HepG2 (cell line): Measurements from ENCODE around the gene PTPRF. TPM values are rescaled to one million over a fixed set of nuclear protein-coding genes. Genes with fewer than 3 reads are reported as not detected.

ENCODE experiments used
- ATAC-seq: fragments of 200-7000 bp; cut with Tn5 transposase; 3 replicates; pipeline ENCODE4 v1.9.1; 2020; ENCODE audit warnings: mild to moderate bottlenecking, moderate library complexity
- BruUV-seq: library from RNA; stranded (reverse); fragments of 400-500 nt; replicated peaks from 2 replicates; lab custom pipeline; 2021; lab: Mats Ljungman, UMichigan
- CTCF ChIA-PET: fragments of 300-600 bp; formaldehyde crosslinking; extraction: SDS; loops from one replicate; lab custom pipeline; 2021; ENCODE audit warnings: low total read pairs, inconsistent platforms, low intra/inter-chr PET ratio; lab: Yijun Ruan, JAX
- POLR2A ChIA-PET: fragments of 350-600 bp; sonication (Branson Sonifier 250); formaldehyde crosslinking; loops from one replicate; lab custom pipeline; 2020; ENCODE audit warnings: antibody characterized with exemption, inconsistent platforms; lab: Yijun Ruan, JAX
- DNase-seq: peaks from one replicate; pipeline ENCODE4 v3.0.0-alpha.2; 2015; ENCODE audit warnings: low spot score
- FAIRE-seq: peaks from 3 replicates; lab custom pipeline; 2011; peaks lifted over from hg19 to GRCh38; lab: Jason Lieb, UNC
- H2AFZ ChIP-seq: one replicate; pipeline ENCODE4 v1.6.1; 2011; ENCODE audit warnings: low read length, inconsistent platforms
- H3K27ac ChIP-seq: fragments of 300-600 bp; 3 replicates; pipeline ENCODE4 v1.8.0; 2011; ENCODE audit warnings: mixed run types, mild to moderate bottlenecking, mixed read lengths, low read length, inconsistent platforms; ENCODE audit not compliant: insufficient read depth; ENCODE audit errors: extremely low read length
- H3K27me3 ChIP-seq, 2 experiments: fragments of 200-600 bp in 1 of 2; 2 replicates in 1 of 2; 3 replicates in 1 of 2; pipeline versions ENCODE4 v1.6.0 to v1.8.0; 2011; ENCODE audit warnings: low read length in 2 of 2, mild to moderate bottlenecking in 2 of 2, moderate library complexity in 2 of 2, inconsistent platforms in 1 of 2; ENCODE audit not compliant: insufficient read depth in 2 of 2, control insufficient read depth in 1 of 2
- H3K36me3 ChIP-seq, 2 experiments: fragments of 200-600 bp in 1 of 2; replicated peaks in 1 of 2; 2 replicates in 1 of 2; 3 replicates in 1 of 2; pipeline versions ENCODE4 v1.5.1 to v1.8.0; 2011; ENCODE audit warnings: low read length in 2 of 2, inconsistent platforms in 1 of 2; ENCODE audit not compliant: insufficient read depth in 2 of 2, control insufficient read depth in 1 of 2
- H3K4me1 ChIP-seq: 2 replicates; pipeline ENCODE4 v1.5.1; 2012; ENCODE audit warnings: low read length, inconsistent platforms; ENCODE audit not compliant: insufficient read depth
- H3K4me2 ChIP-seq: 2 replicates; pipeline ENCODE4 v1.6.0; 2011; ENCODE audit warnings: low read depth, low read length, inconsistent platforms
- H3K4me3 ChIP-seq, 3 experiments: fragments of 200-600 bp in 1 of 3; sonication (generic), shearing (Covaris generic) in 1 of 3; replicated peaks in 1 of 3; 2 replicates each; pipeline ENCODE4 v1.5.1; 2011 to 2016; ENCODE audit warnings: low read length in 3 of 3, inconsistent platforms in 2 of 3, low read depth in 2 of 3, mild to moderate bottlenecking in 2 of 3, control low read depth in 1 of 3, mixed read lengths in 1 of 3; ENCODE audit not compliant: insufficient read depth in 1 of 3
- H3K79me2 ChIP-seq: one replicate; pipeline ENCODE4 v1.6.1; 2011; ENCODE audit warnings: low read length, inconsistent platforms; ENCODE audit not compliant: insufficient read depth
- H3K9ac ChIP-seq: 2 replicates; pipeline ENCODE4 v1.6.0; 2011; ENCODE audit warnings: mild to moderate bottlenecking, low read depth, low read length, inconsistent platforms; ENCODE audit not compliant: insufficient read depth
- H3K9me3 ChIP-seq: 2 replicates; pipeline ENCODE4 v1.5.1; 2012; ENCODE audit warnings: mild to moderate bottlenecking, low read length
- H4K20me1 ChIP-seq: 2 replicates; pipeline ENCODE4 v1.6.0; 2011; ENCODE audit warnings: inconsistent platforms, mild to moderate bottlenecking, low read length, moderate library complexity; ENCODE audit not compliant: insufficient read depth
- CENPX ChIP-seq: sonication (generic); formaldehyde crosslinking; IDR thresholded peaks from 2 replicates; pipeline ENCODE4 v1.9.0; 2021; ENCODE audit warnings: mild to moderate bottlenecking, missing genetic modification reagents, moderate library complexity
- HOXD1 ChIP-seq: sonication (generic); formaldehyde crosslinking; IDR thresholded peaks from 2 replicates; pipeline ENCODE4 v1.5.0; 2020; ENCODE audit warnings: missing genetic modification reagents
- MXD4 ChIP-seq: IDR thresholded peaks from 2 replicates; pipeline ENCODE4 v1.6.1; 2016; ENCODE audit warnings: mild to moderate bottlenecking, missing biosample characterization, missing genetic modification reagents
- PHF8 ChIP-seq: sonication (generic); formaldehyde crosslinking; IDR thresholded peaks from 2 replicates; pipeline ENCODE4 v1.5.0; 2020; ENCODE audit warnings: missing genetic modification reagents
- TCF12 ChIP-seq, 2 experiments: fragments of 450-650 bp in 1 of 2; sonication (generic) in 1 of 2; formaldehyde crosslinking in 1 of 2; IDR thresholded peaks; 2 replicates each; pipeline versions ENCODE4 v1.6.1 to v1.8.0; 2017 to 2022; ENCODE audit warnings: antibody characterized with exemption in 1 of 2, mild to moderate bottlenecking in 1 of 2, missing genetic modification reagents in 1 of 2, moderate library complexity in 1 of 2
- ZIK1 ChIP-seq: sonication (generic); formaldehyde crosslinking; IDR thresholded peaks from 2 replicates; pipeline ENCODE4 v1.5.0; 2020; ENCODE audit warnings: mild to moderate bottlenecking, low read depth, missing genetic modification reagents, borderline replicate concordance
- ZNF138 ChIP-seq: sonication (generic); formaldehyde crosslinking; IDR thresholded peaks from 2 replicates; pipeline ENCODE4 v1.5.0; 2020; ENCODE audit warnings: mild to moderate bottlenecking, low read depth, missing genetic modification reagents
- ZNF326 ChIP-seq: sonication (generic); formaldehyde crosslinking; IDR thresholded peaks from 2 replicates; pipeline ENCODE4 v1.4.0; 2020; ENCODE audit warnings: missing genetic modification reagents, borderline replicate concordance
- WGBS: methylation state at CpG from one replicate; pipeline ENCODE4 v1.1.6; 2017; ENCODE audit warnings: low lambda C conversion rate; 5-methylcytosine and 5-hydroxymethylcytosine counted together
- in situ Hi-C: cut with HindIII; loops from 2 replicates; pipeline ENCODE4 v1.10.0; 2017; ENCODE audit warnings: low pct_unique_long_range_greater_than_20kb; ENCODE audit not compliant: extremely low pct_ligation_motif_present
- intact Hi-C: fragments of 100-400 bp; cut with micrococcal nuclease; formaldehyde crosslinking; loops from one replicate; pipeline ENCODE4 v1.10.0; 2022; ENCODE audit not compliant: unreplicated experiment
- polyA plus RNA-seq, 8 experiments: library from polyadenylated mRNA; depleted of rRNA in 3 of 8; stranded (reverse) in 7 of 8; unstranded in 1 of 8; fragments of >200 nt; fragmentation: Illumina TruSeq in 4 of 8; extraction: Trizol in 4 of 8; gene quantifications; 2 replicates each; pipeline versions ENCODE4 v1.2.1 to v1.2.3, GENCODE V29; 2011 to 2016; ENCODE audit warnings: low read depth in 4 of 8, missing spikeins in 1 of 8, mixed read lengths in 1 of 8; ENCODE audit not compliant: insufficient read depth in 1 of 8
- total RNA-seq, 5 experiments: library from RNA; depleted of rRNA; stranded (reverse); fragments of >200 nt; fragmentation: Illumina TruSeq; extraction: Trizol; gene quantifications; 2 replicates each; pipeline ENCODE4 v1.2.3, GENCODE V29; 2016; ENCODE audit warnings: low read depth in 1 of 5
- TF ChIP-seq, protein P1 (sequence below): sonication (generic); formaldehyde crosslinking; conservative IDR thresholded peaks from 2 replicates; pipeline ENCODE4 v1.8.1; 2023; ENCODE audit warnings: missing genetic modification reagents
- TF ChIP-seq, protein P2 (sequence below): fragments of 450-650 bp; IDR thresholded peaks from 2 replicates; pipeline ENCODE4 v1.6.1; 2017; ENCODE audit warnings: mild to moderate bottlenecking
- TF ChIP-seq, protein P3 (sequence below): sonication (generic); formaldehyde crosslinking; IDR thresholded peaks from 2 replicates; pipeline ENCODE4 v1.4.0; 2020; ENCODE audit warnings: missing genetic modification reagents

PTPRF gene
- total and polyA plus RNA-seq, 2 of the 13 experiments (the other 11 are each of a cell fraction or from before 2014, with no cell fraction given): 55.9 to 167 TPM

DNA sequence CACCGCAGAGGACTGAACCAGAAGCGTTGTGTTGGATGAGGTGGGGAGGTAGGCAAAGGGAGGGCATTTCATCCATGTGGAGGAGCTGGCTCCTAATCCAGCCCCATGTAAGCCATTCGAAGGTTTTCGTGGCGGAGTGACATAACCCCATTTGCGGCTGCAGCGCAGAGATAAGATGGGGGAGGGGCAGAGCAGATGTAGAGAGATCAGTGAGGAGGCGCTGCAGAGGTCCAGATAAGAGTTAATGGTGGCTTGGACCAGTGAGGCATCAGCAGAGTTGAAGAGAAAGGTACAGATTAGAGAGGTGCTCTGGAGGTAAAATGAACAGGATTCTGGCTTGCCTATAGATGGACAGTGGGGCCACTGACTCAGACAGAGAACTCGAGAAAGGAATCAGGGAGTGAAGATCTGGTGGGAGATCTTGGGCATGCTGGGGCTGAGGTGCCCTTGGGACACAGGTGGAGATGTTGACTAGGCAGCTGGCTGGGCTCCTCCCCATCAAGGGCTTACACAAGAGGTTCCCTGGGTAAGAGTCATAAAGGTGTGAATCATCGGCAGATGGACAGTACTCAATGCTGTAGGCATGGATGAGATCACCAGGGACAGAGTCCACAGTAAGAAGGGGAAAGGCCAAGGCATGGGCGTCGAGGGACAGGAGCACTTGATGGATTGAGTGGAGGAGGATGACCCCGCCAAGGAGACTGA lies 7.8 kb upstream of the PTPRF start (continued):
- TF ChIP-seq PHF8 (CRISPR knock-in tag): no peak
- TF ChIP-seq, protein P1, sequence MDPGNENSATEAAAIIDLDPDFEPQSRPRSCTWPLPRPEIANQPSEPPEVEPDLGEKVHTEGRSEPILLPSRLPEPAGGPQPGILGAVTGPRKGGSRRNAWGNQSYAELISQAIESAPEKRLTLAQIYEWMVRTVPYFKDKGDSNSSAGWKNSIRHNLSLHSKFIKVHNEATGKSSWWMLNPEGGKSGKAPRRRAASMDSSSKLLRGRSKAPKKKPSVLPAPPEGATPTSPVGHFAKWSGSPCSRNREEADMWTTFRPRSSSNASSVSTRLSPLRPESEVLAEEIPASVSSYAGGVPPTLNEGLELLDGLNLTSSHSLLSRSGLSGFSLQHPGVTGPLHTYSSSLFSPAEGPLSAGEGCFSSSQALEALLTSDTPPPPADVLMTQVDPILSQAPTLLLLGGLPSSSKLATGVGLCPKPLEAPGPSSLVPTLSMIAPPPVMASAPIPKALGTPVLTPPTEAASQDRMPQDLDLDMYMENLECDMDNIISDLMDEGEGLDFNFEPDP (CRISPR knock-in tag): no peak
- TF ChIP-seq TCF12 (IDR thresholded peaks at IDR 0.05): no peak
- no peak for TF ChIP-seq TCF12 (CRISPR knock-in tag; IDR thresholded peaks at IDR 0.05)
- no peak for TF ChIP-seq ZNF138
- TF ChIP-seq, all 625 proteins: peak for 75

DNA sequence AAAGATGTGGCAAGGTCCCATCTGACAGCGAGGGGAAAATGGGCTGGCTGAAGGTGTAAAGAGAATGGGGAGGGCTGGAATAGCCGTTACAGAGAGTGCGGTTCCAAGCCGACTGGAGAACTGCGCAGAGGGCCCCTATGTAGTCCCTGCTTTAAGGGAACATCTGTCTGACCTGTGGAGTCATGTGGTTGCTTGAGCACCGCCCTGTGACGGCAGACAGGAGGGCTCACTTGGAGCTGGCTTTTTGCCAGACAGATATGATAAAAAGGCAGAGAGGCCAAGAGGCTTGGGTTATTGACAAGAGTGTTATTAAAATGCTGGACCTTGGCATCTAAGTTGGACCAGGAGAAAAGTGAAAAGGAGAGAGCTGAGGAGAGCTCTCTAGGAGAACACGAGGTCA lies 5.9 kb upstream of the PTPRF start:
- in situ Hi-C loops (loop anchor here (5.0 kb wide), 2 partner anchors 62 to 407 kb away; partner anchors contain the start of gene ARTN), intact Hi-C loops (no loop called here)
- FAIRE-seq (no peak), ATAC-seq (no peak), DNase-seq (no peak)
- Histone ChIP-seq H2AFZ (no peak overlapping the region), H3K4me3 (no peak overlapping the region), H3K36me3 (no peaks in the 10 kb centered on the region), H3K9ac (no peak overlapping the region), H3K27me3 (peaks cover 0 to 3% of the 10 kb centered on the region in 2 experiments; a peak in 1 of 5 replicates), H3K4me1 (peaks cover 29% of the 10 kb centered on the region), H3K9me3 (no peaks in the 10 kb centered on the region), H4K20me1 (no peaks in the 10 kb centered on the region), H3K4me2 (no peak overlapping the region), H3K27ac (no peak overlapping the region), H3K79me2 (no peaks in the 10 kb centered on the region)
- POLR2A ChIA-PET: interaction anchor here (0.6 to 1.4 kb wide), 2 partner anchors 125 to 320 kb away, joined by 3 to 4 read pairs; partner anchors contain the start of gene KDM4A
- 55% methylated on average over 8 of the region's 8 CpGs for WGBS
- no TSS peak for BruUV-seq
- CTCF ChIA-PET: no interaction called here
- TF ChIP-seq, protein P2, sequence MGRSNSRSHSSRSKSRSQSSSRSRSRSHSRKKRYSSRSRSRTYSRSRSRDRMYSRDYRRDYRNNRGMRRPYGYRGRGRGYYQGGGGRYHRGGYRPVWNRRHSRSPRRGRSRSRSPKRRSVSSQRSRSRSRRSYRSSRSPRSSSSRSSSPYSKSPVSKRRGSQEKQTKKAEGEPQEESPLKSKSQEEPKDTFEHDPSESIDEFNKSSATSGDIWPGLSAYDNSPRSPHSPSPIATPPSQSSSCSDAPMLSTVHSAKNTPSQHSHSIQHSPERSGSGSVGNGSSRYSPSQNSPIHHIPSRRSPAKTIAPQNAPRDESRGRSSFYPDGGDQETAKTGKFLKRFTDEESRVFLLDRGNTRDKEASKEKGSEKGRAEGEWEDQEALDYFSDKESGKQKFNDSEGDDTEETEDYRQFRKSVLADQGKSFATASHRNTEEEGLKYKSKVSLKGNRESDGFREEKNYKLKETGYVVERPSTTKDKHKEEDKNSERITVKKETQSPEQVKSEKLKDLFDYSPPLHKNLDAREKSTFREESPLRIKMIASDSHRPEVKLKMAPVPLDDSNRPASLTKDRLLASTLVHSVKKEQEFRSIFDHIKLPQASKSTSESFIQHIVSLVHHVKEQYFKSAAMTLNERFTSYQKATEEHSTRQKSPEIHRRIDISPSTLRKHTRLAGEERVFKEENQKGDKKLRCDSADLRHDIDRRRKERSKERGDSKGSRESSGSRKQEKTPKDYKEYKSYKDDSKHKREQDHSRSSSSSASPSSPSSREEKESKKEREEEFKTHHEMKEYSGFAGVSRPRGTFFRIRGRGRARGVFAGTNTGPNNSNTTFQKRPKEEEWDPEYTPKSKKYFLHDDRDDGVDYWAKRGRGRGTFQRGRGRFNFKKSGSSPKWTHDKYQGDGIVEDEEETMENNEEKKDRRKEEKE: no peak
- TF ChIP-seq MXD4 (CRISPR knock-in tag) (no peak), ZNF326 (CRISPR knock-in tag) (no peak), HOXD1 (CRISPR knock-in tag) (no peak), CENPX (CRISPR knock-in tag) (no peak), ZIK1 (CRISPR knock-in tag) (no peak)
- TF ChIP-seq, protein P3, sequence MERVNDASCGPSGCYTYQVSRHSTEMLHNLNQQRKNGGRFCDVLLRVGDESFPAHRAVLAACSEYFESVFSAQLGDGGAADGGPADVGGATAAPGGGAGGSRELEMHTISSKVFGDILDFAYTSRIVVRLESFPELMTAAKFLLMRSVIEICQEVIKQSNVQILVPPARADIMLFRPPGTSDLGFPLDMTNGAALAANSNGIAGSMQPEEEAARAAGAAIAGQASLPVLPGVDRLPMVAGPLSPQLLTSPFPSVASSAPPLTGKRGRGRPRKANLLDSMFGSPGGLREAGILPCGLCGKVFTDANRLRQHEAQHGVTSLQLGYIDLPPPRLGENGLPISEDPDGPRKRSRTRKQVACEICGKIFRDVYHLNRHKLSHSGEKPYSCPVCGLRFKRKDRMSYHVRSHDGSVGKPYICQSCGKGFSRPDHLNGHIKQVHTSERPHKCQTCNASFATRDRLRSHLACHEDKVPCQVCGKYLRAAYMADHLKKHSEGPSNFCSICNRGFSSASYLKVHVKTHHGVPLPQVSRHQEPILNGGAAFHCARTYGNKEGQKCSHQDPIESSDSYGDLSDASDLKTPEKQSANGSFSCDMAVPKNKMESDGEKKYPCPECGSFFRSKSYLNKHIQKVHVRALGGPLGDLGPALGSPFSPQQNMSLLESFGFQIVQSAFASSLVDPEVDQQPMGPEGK (CRISPR knock-in tag): no peak
